Epithelial cell of proximal tubule (primary cell): Measurements from ENCODE around the gene USE1. TPM values are rescaled to one million over a fixed set of nuclear protein-coding genes. Genes with fewer than 3 reads are reported as not detected.

Experiments
- DNase-seq: peaks from one replicate; pipeline ENCODE4 v3.0.0-alpha.2; 2011; ENCODE audit warnings: low read depth
- H3K4me3 ChIP-seq: 2 replicates; pipeline ENCODE4 v1.5.1; 2011; ENCODE audit warnings: low read depth, mild to moderate bottlenecking, low read length
- total RNA-seq: library from RNA; depleted of rRNA; stranded (reverse); fragments of >200 nt; gene quantifications from 2 replicates; pipeline ENCODE4 v1.2.3, GENCODE V29; 2015
- TF ChIP-seq, protein P1 (sequence below): conservative IDR thresholded peaks from 2 replicates; pipeline ENCODE4 v1.5.1; 2012; ENCODE audit warnings: low read depth, mild to moderate bottlenecking, low read length

The USE1 gene, protein sequence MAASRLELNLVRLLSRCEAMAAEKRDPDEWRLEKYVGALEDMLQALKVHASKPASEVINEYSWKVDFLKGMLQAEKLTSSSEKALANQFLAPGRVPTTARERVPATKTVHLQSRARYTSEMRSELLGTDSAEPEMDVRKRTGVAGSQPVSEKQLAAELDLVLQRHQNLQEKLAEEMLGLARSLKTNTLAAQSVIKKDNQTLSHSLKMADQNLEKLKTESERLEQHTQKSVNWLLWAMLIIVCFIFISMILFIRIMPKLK
- total RNA-seq: 9.0 and 25.3 TPM in 2 replicates

DNA sequence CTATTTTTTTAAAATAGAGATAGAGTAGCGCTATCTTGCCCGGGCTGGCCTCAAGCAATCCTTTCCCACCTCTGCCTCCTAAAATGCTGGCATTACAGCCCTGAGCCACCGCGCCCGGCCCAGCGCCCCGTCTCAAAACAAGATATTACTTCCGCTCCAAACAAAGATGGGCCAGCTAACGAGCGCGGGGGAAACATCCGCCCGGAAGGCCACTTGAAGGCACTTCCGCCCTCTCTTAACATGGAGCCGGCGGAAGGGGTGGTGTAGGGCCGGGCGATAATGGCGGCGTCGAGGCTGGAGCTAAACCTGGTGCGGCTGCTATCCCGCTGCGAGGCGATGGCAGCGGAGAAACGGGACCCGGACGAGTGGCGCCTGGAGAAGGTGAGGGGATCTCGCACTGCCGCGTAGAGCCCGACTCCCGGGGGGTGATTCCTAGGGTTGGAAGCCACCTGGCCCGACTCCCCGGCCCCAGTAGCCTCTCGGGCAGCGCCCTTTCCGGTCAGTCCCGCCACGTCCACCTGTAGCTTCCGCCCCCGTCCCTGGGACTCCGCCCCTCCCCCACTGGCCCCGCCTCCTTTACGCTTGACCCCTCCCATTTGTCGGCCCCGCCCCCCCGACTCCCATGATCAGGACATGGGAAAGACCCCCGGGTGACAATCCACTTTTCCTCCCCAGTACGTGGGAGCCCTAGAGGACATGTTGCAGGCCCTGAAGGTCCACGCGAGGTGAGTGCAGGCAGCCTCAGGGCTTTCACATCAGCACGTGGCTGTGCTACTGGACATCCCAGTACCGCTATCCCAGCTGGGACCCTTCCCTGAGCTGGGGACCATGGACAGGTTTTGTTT is at the start of gene USE1:
Gene USE1, plus strand, starts transcription at position 231 of the 845 bp plus-strand sequence. Its CDS starts 49 bp downstream, at position 280.
- DNase-seq: peak; percentile 38
- TF ChIP-seq, protein P1, sequence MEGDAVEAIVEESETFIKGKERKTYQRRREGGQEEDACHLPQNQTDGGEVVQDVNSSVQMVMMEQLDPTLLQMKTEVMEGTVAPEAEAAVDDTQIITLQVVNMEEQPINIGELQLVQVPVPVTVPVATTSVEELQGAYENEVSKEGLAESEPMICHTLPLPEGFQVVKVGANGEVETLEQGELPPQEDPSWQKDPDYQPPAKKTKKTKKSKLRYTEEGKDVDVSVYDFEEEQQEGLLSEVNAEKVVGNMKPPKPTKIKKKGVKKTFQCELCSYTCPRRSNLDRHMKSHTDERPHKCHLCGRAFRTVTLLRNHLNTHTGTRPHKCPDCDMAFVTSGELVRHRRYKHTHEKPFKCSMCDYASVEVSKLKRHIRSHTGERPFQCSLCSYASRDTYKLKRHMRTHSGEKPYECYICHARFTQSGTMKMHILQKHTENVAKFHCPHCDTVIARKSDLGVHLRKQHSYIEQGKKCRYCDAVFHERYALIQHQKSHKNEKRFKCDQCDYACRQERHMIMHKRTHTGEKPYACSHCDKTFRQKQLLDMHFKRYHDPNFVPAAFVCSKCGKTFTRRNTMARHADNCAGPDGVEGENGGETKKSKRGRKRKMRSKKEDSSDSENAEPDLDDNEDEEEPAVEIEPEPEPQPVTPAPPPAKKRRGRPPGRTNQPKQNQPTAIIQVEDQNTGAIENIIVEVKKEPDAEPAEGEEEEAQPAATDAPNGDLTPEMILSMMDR: no peak
- peak within 1 kb of the TSS; percentile 76 for H3K4me3 ChIP-seq

DNA sequence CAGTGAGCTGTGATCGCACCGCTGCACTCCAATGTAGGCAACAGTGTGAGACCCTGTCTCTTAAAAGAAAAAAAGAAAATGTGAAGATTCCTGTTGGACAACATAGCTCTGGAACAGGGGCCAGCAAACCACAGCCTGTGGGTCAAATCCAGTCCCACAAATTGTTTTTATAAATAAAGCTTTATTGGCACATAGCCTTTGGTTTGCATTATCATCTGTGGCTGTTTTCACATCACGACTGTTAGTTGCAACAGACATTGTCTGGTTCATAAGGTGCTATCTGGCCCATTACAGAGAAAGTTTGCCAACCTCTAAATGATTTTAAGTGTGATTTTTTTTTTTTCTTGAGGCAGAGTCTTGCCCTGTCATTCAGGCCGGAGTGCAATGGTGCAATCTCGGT is 49.4 kb upstream of the USE1 start:
- TF ChIP-seq, protein P1: no peak
- no peak for DNase-seq

DNA sequence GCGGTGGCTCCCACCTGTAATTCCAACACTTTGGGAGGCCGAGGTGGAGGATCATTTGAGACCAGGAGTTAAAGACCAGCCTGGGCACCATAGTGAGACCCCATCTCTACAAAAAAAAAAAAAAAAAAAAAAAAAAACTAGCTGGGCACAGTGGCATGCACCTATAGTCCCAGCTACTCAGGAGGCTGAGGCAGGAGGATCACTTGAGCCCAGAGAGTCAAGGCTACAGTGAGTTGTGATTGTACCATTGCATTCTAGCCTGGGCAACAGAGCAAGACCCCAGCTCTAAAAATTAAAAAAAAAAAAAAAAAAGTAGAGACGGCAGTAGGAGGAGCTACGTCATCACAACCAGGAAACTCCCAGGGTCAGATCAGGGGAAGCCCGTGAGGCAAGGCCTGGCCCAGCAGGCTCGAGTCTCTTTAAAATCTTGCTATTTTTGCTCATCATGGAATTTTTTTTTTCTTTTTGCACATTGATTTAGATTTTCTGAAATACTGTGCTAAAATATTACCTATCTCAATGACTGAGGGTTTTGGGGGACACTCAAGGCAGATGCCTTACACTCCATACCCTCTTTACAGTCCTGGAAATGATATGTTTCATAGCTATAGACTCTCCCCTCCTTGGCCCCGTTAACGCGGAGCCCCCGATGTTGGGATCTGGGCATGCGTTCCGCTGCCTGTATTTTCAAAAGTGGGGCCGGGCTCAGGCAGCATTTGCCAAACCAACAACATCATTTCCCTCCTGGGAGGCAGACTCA is 44.4 kb upstream of the USE1 start:
- no peak overlapping the region for H3K4me3 ChIP-seq
- TF ChIP-seq, protein P1: no peak
- DNase-seq: no peak

More for the DNA sequence above, 49.4 kb upstream of the USE1 start:
- H3K4me3 ChIP-seq: no peak overlapping the region

DNA sequence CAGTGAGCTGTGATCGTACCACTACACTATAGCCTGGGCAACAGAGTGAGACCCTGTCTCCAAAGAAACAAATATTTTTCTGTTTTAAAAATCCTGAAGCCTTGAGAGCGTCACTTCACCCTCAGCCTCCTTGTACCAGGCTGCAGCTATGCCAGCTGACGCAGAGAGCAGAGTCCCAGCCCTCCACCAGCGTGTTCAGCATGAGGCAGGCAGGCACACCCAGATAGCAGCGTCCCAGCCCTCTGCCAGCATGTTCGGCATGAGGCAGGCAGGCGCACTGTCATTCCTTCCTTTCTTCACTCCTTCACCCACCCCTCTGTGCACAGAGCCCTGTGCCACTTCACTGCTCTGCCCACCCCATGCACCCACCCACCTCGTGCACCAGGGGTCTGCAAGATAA is 43.3 kb upstream of the USE1 start:
- H3K4me3 ChIP-seq: no peak overlapping the region
- TF ChIP-seq, protein P1: no peak
- DNase-seq: no peak

DNA sequence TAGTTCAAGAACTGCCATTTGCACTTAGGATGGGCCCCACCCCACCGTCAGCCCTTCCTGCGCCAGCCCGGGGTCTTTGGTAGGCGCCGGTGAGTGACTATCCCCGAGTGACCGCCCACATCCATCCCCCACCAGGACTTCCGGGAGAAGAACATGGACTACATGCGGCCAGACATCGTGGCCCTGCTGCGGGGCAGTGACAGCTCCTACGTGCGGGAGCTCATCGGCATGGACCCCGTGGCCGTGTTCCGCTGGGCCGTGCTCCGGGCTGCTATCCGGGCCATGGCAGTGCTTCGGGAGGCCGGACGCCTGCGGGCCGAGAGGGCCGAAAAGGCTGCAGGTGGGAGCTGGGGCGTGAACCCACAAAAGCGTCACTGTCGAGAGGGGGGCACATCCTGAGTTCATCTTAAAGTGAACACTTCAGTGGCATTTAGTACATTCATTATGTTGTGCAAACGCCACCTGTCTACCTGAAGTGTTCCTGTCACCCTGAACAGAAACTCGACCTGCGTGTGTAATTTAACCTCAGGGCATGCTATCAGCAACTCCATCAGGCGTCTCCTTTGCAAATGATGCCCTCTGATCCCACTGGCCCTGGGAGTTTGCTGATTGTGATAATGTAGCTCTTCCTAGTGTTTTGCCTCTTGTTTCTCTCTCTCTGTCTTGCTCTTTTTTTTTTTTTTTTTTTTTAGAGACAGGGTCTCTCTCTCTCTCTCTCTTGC is 42.4 kb upstream of the USE1 start:
- no peak for DNase-seq
- H3K4me3 ChIP-seq: no peak overlapping the region
- TF ChIP-seq, protein P1: no peak

GRCh38 chr19:17178291-17178690 is 36.9 kb upstream of the USE1 start:
- DNase-seq: no peak
- no peak overlapping the region for H3K4me3 ChIP-seq
- TF ChIP-seq, protein P1: no peak
